Adrenal gland (tissue), 5 donors: ENCODE data around the gene GRK3.

ENCODE experiments used
- POLR2A ChIP-seq, 2 donors: fragments of 450-650 bp; IDR thresholded peaks; one replicate each; pipeline ENCODE4 v1.6.1; 2017; ENCODE audit warnings: antibody characterized with exemption in 2 of 2, mild to moderate bottlenecking in 2 of 2, moderate library complexity in 1 of 2
- TF ChIP-seq, protein P1 (sequence below), 6 experiments: fragments of 450-650 bp in 4 of 6; fragments of 200-600 bp in 2 of 6; sonication (generic) in 1 of 6; IDR thresholded peaks; 1 replicate in 5 of 6; 2 replicates in 1 of 6; pipeline versions ENCODE4 v1.5.1 to v1.8.0; 2016 to 2021; ENCODE audit warnings: antibody characterized with exemption in 6 of 6, mild to moderate bottlenecking in 2 of 6, moderate library complexity in 1 of 6
- donor health status: DM: no; HTN: no; CAD: no.

DNA sequence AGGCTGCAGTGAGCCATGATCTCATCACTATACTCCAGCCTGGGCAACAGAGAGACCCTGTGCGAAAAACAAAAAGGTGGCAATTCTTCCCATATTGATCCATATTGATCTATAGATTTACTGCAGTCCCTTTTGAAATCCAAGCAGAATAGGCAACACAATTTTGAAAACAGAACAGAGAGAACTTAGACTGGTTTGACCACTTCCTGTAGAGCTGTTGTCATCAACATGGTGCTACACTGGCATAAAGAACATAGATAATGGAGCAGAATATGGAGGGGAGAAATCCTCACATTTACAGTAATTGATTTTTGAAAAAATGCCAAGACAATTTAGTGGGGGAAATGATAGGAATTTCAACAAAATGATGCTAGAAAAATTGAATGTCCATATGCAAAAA lies 34.1 kb downstream of the GRK3 start:
- TF ChIP-seq, protein P1, sequence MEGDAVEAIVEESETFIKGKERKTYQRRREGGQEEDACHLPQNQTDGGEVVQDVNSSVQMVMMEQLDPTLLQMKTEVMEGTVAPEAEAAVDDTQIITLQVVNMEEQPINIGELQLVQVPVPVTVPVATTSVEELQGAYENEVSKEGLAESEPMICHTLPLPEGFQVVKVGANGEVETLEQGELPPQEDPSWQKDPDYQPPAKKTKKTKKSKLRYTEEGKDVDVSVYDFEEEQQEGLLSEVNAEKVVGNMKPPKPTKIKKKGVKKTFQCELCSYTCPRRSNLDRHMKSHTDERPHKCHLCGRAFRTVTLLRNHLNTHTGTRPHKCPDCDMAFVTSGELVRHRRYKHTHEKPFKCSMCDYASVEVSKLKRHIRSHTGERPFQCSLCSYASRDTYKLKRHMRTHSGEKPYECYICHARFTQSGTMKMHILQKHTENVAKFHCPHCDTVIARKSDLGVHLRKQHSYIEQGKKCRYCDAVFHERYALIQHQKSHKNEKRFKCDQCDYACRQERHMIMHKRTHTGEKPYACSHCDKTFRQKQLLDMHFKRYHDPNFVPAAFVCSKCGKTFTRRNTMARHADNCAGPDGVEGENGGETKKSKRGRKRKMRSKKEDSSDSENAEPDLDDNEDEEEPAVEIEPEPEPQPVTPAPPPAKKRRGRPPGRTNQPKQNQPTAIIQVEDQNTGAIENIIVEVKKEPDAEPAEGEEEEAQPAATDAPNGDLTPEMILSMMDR (IDR thresholded peaks at IDR 0.05), result no peak
- no peak for TF ChIP-seq POLR2A (IDR thresholded peaks at IDR 0.05)
